Thyroid gland (tissue), 4 donors: ENCODE results near the gene RIPOR3.

Source experiments
- POLR2A ChIP-seq, 2 donors: fragments of 450-650 bp; IDR thresholded peaks; one replicate each; pipeline ENCODE4 v1.6.1; 2017; ENCODE audit warnings: antibody characterized with exemption in 2 of 2, mild to moderate bottlenecking in 2 of 2, moderate library complexity in 1 of 2
- TF ChIP-seq, protein P1 (sequence below), 6 experiments: fragments of 200-600 bp in 3 of 6; fragments of 450-650 bp in 3 of 6; sonication (generic) in 3 of 6; IDR thresholded peaks; one replicate each; pipeline ENCODE4 v1.5.1; 2016 to 2019; ENCODE audit warnings: antibody characterized with exemption in 6 of 6, mild to moderate bottlenecking in 2 of 6, inconsistent platforms in 1 of 6, moderate library complexity in 1 of 6

DNA sequence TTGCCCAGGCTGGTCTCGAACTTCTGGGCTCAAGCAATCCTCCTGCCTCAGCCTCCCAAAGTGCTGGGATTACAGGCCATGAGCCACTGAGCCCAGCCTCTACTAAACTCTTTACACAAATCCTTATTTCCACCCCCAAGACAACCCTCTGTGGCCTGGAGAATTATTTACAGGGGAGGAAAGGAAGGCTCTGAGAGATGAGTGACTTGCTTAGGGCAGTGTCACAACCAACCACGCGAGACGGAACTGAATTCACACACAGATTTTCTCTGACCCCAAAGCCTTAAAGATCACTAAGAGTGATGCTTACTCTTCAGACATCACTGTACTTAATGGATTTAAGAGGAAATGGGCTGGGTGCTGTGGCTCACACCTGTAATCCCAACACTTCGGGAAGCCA lies 86.2 kb downstream of the RIPOR3 start:
- TF ChIP-seq, protein P1, sequence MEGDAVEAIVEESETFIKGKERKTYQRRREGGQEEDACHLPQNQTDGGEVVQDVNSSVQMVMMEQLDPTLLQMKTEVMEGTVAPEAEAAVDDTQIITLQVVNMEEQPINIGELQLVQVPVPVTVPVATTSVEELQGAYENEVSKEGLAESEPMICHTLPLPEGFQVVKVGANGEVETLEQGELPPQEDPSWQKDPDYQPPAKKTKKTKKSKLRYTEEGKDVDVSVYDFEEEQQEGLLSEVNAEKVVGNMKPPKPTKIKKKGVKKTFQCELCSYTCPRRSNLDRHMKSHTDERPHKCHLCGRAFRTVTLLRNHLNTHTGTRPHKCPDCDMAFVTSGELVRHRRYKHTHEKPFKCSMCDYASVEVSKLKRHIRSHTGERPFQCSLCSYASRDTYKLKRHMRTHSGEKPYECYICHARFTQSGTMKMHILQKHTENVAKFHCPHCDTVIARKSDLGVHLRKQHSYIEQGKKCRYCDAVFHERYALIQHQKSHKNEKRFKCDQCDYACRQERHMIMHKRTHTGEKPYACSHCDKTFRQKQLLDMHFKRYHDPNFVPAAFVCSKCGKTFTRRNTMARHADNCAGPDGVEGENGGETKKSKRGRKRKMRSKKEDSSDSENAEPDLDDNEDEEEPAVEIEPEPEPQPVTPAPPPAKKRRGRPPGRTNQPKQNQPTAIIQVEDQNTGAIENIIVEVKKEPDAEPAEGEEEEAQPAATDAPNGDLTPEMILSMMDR (IDR thresholded peaks at IDR 0.05) = no peak
- TF ChIP-seq POLR2A (IDR thresholded peaks at IDR 0.05) = no peak
